HG03039 (cell line): Measurements from ENCODE around the gene CMTM1.
A peak's percentile ranks its signal among the peaks of the same experiment; 100 is the strongest.

Experiments
- ATAC-seq: cut with Tn5 transposase; IDR thresholded peaks from one replicate; pipeline ENCODE4 v1.9.1; 2021; ENCODE audit warnings: mild to moderate bottlenecking, moderate library complexity; ENCODE audit not compliant: unreplicated experiment

CMTM1 gene

DNA sequence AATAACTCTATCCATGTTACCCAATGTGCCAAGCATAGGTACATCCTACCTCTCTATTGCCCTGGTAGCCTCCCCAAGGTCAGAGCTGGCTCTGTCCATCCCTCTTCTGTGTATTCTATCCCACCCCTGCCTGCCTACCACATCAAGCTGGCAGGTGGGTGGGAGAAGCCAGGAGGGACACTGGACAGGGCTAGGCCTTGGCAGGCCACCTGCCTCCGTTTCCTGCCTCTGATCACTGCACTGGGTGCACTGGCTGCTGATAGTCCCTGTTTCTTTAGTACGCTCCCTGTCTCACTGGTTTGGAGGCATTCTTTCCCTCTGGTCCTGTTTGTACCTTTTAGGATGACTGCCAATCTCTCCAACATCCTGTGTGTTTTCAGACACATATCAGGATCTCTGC lies 29.0 kb upstream of the CMTM1 start:
- ATAC-seq, result no peak

DNA sequence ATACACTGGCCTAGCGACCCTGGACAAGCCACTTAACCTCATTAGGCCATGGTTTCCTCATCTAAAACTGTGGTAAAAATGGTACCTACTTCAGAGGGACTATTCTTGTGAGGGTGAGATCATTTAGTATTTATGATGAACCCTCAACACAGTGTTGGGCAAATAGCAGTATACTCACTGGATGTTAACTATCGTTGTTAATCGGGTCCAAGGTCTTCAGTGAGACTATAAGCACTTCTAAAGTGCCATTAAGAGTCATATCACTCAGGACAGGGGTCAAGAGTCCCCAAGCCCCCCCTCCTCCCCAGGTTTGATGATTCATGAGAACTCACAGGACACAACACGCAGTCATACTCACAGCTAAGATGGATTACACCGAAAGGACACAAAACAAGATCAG lies 27.3 kb upstream of the CMTM1 start:
- ATAC-seq, result no peak

DNA sequence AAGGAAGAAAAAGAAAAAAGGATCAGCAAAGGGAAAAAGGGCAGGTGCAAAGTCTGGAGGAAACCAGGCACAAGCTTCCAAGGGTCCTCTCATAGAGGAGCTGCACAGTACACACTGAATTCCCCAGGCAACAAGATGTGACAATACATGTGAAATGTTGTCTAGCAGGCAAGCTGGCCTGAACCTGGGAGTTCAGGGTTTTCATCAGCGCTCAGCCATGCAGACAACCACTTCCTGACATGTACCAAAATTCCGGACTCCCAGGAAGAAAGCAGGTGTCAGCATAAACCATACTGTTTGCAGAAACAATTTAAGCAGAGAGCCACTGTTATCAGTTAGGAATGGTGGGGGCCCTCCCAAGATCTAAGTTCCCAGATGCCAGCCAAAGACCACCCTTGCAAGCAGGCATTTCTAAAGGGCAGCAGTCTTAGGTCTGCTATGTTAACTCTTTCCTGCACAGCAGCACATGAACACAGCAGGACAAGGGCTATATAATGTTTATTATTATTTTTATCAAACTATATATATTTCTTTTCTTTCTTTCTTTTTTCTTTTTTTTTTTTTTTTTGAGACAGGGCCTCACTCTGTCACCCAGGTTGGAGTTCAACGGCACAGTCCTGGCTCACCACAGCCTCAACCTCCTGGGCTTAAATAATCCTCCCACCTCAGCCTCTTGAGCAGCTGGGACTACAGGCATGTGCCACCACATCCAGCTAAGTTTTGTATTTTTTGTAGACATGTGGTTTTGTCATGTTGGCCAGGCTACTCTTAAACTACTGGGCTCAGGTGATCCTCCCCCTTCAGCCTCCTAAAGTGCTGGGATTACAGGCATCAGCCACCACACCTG lies 26.4 kb upstream of the CMTM1 start:
- no peak for ATAC-seq

DNA sequence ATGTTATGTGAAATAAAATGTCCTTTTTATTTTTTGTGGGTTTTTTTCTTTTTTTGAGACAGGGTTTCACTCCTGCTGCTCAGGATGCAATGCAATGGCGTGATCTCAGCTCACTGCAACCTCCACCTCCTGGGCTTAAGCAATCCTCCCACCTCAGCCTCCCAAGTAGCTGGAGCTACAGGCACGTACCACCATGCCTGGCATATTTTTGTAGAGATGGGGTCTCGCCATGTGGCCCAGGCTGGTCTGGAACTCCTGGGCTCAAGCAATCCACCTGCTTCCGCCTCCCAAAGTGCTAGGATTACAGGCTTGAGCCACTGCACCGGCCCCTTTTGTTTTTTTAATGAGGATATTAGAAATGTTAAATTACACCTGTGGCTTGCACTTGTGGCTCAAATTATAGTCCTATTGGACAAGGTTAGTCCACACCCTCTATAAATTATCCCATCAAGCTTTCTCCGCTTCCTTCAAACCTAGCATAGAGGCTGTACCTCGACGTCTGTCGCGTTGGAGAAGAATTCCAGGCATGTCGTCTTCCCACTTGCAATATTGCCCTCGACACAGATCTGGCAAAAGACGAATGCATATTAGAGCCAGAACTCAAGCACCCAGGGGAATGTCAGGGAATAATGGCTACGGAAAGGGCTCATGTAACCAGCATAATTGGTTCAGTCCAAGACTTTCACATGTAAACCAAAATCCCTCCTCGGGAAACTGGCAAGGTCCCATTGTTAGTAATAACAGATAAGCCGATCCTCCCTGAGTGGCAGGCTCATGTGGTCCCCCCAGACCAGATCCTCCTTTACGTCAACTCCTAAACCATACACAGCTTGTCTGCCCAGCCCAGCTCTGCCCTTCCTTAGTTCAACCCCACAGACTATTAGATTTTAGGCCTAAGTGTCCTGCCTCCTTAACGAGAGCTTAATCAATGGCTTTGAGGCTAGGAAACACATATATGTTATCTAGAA lies 24.6 kb upstream of the CMTM1 start:
- no peak for ATAC-seq

DNA sequence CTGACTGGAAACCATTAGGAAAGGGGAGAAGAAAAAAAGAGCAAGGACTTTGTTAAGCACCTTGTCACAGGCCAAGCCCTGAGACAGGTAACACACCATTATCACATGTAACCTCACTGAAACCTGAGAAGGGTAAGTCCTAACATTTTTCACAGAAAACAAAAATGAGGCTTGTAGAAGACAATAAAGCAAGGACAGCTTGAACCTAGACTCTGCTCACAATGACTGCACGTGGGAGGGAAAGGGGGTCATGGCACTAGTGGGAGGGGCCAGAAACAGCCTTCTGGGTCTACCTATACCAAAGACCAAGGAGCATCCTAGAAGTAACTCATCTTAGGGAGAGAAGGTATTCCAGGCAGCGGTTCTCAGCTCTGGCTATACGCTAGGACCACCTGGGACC lies 23.8 kb upstream of the CMTM1 start:
- no peak for ATAC-seq

DNA sequence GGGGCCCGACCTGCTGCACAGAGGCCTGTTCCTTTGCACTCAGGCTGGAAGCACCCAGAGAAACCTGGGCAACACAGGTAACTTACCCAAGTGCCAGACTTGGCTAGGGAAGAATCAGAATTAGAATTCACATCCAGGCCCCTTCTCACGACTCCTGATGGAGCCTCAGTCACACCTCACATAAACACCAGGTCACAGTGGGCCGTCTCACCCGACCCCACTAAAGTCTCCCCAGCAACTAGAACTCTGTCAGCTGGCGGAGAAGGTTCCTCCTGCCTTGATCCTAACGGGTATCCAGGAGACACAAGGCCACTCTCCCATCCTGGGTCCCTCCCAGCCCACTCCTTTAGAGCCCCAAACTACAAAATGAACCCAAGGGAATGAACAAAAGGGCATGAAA lies 22.7 kb upstream of the CMTM1 start:
- ATAC-seq, result no peak

DNA sequence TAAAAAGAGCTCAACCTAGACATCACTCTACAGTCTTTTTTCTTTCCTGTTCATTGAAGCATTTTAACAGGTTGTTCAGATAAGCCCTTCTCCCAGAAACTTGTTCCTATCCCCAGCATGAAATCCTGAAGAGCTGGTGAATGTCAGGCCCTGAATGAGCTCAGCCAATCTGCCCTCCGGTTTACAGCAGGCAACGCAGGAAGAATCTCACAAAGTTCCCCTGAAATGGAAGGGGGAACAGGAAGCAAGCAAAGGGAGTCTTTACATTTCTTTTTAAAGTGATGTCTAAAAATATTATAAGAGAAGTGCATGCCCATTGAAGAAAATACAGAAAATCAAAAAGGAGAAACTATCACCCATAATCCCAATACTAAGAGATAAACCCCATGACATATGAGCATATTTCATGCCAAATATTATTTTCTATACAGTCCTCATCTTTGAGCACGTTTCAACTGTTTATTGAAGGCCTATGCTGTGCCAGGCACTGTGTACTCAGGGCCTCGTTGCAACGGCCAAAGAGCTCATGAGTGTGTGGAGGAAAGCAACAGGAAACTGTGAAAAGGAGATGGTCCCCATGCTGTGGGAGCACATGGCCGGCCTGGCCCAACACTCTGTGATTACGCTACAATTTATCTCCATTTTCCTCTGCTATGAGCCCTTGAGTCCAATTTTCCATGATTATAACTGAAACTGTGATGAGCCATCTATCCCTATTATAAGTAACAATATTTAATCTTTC lies 22.1 kb upstream of the CMTM1 start:
- ATAC-seq, result no peak

DNA sequence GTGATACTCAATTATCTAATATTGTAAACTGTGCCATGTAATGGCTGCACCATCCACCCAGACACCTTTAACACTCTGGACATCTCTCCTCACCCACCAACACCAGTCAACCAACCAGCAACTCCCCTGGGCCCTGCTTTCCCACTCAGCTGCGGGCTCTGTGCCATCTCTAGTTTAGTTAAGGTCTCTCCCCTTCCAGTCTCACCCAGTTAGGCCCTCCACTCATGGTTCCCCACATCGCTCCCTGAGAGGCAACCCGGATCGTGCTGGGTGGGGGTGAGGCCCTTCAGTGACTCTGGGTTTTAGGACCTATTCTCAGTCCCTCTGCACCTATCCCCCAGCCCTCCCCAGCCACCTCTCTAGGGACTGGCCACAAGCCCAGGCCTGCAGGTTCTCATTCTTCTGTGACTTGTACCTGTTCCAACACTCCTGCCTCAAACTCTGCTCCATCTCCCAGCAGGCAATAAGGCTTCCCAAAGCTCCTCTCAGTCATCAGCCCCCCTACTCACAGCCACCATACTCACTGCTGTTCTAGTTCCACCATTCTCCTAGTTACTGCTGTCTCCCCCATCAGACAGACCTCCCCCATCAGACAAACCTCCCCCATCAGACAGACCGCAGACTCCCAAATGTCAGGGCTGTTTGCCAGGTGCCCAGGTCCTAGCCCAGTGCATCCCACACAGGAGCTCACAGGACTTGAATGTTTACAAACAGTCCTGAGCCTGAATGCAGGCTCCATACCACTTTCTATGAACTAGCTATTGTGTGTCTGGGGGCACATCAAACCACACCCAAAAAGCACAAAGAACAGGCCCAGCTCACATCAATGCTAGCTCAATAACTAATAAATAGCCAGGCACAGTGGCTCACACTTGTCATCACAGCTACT lies 18.9 kb upstream of the CMTM1 start:
- ATAC-seq, result no peak

DNA sequence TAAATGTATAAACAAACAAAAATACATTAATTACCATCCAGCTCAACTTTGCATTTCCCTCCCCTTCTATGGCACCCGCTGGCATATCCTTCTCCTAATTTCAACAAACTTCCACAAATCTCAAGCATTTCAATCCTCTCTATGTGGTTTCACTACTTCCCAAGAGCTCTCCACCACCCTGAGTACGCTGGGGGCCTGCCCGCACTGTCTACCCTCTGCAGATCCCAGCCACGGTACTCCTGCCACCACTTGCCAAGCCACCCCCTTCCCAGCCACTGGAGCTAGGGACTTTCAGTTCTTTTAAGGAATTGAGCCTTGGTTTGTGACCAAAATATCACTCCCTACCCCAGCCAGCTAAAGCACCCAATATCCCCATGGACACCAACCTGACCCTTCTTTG lies 18.2 kb upstream of the CMTM1 start:
- ATAC-seq, result no peak

DNA sequence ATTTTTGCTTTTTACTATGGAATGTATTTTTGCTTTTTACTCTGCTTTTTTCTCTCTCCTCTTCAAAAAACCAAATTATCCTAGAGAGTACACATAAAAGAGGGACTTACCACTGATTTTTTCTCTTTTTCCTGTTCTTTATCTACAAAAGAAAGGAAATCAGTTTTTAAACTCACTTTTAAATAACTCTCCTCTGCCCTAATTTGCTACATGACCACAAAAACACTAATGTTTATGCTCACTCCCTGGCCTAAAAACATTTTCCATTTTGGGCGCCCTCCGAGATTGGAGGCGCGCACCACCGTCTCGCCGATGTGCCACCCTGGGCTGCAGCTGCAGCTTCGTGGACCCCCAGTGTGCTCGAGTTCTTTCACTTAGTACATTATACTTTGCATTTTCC lies 17.4 kb upstream of the CMTM1 start:
- ATAC-seq, result no peak

DNA sequence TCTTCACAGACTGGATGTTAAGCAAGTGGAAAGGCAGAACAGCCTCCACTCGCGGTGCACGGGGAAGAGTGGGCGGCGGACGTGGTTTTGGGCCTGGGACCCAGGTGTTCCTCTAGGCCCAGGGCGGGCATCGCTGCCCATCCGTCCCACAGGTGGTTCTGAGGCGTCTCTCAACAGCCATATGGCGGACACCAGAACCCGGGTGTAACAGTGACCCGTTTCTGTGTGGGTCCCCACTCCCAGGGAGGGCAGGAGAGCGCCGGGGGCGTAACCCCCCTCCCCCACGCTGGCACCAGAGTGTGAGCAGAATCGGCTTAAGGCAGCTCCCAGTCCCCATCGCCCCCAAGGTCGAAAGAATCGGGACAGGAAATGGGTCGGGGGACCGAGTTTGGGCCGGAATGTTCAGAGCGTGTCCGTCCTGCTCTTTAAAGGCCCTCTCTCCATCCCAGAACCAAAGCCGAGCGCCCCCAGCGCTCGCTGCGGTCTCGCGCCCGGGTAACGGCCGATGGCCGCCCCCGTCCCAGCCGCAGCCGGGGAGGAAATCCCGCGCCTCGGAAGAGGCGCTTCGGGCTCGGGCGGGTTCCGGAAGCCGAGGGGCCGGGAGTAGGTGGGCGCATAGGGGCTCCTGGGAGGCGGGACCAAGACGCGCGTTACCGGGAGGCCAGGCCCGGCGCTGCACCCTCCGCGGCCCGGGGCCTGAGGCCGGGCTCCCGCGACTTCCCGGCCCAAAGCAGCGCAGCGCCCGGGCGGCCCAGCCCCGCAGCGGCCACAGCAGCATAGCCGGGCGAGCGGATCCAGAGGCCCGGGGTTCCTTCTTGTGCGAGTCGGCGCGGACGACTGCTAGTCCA lies 16.7 kb upstream of the CMTM1 start, which contains the start of gene TK2:
TSS of gene TK2 (minus strand) at position 839 of the 848 bp plus-strand sequence. CDS start at position 778, 61 bp downstream.
- no peak for ATAC-seq

DNA sequence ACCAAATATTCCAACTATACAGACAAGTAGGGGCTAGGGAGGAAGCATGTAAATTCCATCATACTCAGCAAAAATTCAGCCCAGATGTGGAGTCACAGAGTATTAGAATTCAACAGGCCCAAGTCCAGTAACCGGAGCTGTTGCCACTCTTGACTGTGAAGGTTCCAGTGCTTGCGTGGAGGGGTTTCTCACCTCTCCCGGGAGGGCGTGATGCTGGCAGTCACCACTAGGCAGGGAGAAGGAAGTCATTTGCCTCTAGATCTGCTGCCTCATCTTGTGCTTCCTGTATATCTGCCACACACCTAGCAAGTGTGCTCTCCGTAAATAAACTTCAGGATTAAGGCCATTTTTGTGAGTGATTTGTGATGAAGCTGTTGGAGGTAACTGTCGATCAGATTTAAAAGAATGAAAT lies 14.9 kb upstream of the CMTM1 start:
- no peak for ATAC-seq

DNA sequence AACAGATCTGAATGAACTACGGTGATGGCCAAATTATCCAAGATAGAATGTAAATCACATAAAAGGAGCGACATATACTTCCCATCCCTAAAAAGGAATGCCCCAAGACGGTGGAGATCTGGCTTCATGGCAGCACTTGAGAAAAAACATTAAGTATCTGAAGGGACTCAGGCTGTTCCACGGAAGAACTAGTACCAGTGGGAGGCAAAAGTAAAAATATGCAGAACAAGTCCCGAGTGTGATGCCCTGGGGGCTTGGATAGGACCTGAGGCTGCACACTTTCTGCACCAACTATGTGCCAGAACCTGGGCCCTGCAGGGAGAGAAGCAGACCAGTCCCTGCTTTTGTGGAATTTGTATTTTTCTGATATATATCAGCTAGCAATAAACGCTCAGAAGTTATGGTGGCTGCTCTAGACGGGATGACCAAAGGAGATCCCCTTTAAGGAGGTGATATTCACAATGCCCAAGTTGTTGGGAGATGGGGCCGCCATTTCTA lies 14.4 kb upstream of the CMTM1 start:
- no peak for ATAC-seq

DNA sequence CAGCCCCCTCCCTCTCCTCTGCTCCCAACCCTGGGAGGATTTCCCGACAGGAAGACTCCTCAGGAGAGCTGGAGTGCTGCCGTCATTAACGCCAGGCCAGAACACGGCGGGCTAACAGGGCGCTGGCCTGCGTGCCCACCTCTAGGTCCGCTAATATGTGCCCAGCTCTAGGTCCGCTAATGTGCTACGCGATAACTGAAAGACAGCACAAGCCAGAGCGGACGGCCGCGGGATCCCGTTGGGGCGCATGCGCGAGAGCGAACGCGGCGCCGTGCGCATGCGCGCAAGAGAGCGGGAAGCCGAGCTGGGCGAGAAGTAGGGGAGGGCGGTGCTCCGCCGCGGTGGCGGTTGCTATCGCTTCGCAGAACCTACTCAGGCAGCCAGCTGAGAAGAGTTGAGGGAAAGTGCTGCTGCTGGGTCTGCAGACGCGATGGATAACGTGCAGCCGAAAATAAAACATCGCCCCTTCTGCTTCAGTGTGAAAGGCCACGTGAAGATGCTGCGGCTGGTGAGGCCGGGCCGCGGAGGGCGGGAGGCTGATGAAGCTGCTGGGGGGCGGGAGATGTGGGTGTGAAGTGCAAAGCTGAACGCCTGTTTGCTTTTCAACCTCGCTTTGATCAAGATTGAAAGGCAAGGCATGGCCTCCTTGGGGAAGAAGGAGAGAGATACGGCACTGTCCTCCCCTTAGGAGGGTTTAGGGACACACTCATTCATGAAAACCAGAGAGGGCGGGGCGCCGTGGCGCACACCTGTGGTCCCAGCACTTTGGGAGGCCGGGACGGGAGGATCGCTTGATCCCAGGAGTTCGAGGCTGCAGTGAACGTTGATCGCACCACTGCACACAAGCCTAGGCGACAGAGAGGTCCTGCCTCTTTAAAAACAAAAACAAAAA lies 13.7 kb upstream of the CMTM1 start, which contains the start of gene CKLF:
TSS of gene CKLF (plus strand) at position 291 of the 892 bp plus-strand sequence. CDS start at position 431, 140 bp downstream.
- peak; percentile 67 for ATAC-seq

DNA sequence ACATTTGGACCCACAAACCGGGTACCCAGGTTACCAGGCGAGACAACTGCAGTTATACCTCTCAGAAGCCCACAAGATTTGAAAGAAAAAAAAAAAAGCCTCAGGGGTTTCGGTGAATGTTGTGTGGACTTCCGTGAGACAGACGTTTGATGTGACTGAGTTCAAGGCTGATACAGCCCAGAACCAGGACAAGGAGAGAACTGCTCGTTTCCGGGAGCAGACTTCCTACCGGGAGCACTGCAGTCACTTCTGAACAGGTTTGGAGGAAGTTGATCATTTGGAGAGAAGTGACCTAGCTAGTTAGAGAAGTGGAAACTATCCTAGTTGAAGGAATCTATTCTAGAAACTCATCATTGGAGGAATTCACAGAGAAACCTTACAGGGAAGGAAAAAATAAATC lies 13.0 kb upstream of the CMTM1 start:
- ATAC-seq, result no peak

DNA sequence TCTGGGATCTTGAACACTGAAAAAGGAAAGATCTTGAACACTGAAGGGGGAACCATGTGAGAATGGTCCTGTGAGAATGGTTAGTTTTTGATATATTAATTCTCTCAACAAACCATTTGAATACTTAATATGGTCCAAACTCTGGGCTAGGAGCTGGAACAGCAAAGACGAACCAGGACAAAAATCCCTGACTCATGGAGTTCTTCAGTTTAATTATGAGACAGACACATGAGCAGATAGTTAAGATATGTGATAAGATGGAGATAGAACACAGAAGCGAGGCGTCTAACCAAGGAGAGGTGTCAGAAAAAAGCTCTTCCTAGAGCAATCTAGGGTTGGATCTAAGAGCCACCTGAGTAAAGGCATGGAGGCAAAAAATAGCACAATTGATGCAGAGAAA lies 12.2 kb upstream of the CMTM1 start:
- ATAC-seq, result no peak

DNA sequence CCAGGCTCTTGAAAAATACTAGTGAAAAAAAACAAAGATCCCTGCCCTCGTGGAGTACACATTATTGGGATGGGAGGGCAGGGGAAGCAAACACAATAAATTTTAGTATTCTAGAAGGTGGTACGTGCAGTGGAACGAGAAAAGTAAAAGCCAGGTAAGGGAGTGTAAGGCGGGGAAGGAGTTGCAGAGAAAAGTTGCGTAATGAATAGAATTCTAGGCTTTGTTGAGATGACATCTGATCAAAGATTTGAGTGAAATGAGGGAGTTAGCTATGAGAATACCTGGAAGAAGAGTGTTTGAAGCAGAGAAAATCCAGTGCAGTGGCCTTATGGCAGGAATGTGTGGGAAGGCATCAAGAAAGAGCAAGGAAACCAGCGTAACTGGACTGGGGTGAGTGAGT lies 11.7 kb upstream of the CMTM1 start:
- ATAC-seq, result no peak

DNA sequence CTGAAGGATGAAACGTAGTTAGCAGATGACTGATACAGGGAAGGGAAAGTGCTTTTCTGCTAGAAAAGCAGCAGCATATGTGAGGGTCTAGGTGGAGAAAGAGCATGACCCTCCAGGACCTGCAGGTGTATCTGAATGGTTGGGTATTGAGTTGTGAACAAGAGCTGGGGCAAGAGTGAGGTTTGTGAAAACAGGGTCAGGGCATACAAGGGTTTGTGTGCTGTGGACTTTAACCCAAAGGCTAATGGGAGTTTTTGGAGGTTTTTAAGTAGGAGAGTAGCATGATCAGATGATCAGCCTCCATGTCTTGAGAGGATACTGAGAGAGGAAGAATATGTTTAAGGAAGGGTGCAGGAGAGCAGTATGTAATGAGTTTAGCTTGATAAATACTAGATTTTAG lies 6.1 kb upstream of the CMTM1 start:
- no peak for ATAC-seq
